GM19025 (cell line): ENCODE measurements around the gene SCT.

Experiments
- ATAC-seq: cut with Tn5 transposase; IDR thresholded peaks from one replicate; pipeline ENCODE4 v1.9.1; 2021; ENCODE audit warnings: mild to moderate bottlenecking, low read depth, moderate library complexity; ENCODE audit not compliant: unreplicated experiment

SCT gene

GRCh38 chr11:623349-623869 lies 3.6 kb downstream of the SCT start:
- no peak for ATAC-seq

- ATAC-seq, result no peak
Observed at GRCh38 chr11:621838-622237, 5.1 kb downstream of the SCT start.

GRCh38 chr11:620935-621814 lies 5.8 kb downstream of the SCT start:
- no peak for ATAC-seq

- ATAC-seq, result no peak
Observed at GRCh38 chr11:620201-620600, 6.8 kb downstream of the SCT start.

- ATAC-seq, result no peak
Observed at GRCh38 chr11:619628-620050, 7.3 kb downstream of the SCT start.

- no peak for ATAC-seq
Observed at GRCh38 chr11:618856-619627, 7.9 kb downstream of the SCT start.

GRCh38 chr11:617912-618682 lies 8.9 kb downstream of the SCT start:
- ATAC-seq, result no peak

GRCh38 chr11:617199-617911 lies 9.6 kb downstream of the SCT start:
- no peak for ATAC-seq

- ATAC-seq, result no peak
Observed at GRCh38 chr11:616320-617198, 10.4 kb downstream of the SCT start.

- peak; percentile 74 for ATAC-seq
Observed at GRCh38 chr11:615504-616319, 11.3 kb downstream of the SCT start, which contains the start of gene IRF7. Gene IRF7, minus strand, starts transcription at chr11:615950. Its CDS starts 586 bp downstream, at chr11:615364.

- ATAC-seq, result no peak
Observed at GRCh38 chr11:614623-615503, 12.1 kb downstream of the SCT start.

GRCh38 chr11:614021-614622 lies 12.9 kb downstream of the SCT start:
- ATAC-seq, result no peak

- no peak for ATAC-seq
Observed at GRCh38 chr11:613369-613968, 13.5 kb downstream of the SCT start.

GRCh38 chr11:612961-613300 lies 14.1 kb downstream of the SCT start:
- ATAC-seq, result no peak

- ATAC-seq, result no peak
Observed at GRCh38 chr11:612201-612960, 14.6 kb downstream of the SCT start.
